Neural progenitor cell (in vitro differentiated cells): ENCODE measurements around the gene ARMC3. TPM values are rescaled to one million over a fixed set of nuclear protein-coding genes. Genes with fewer than 3 reads are reported as not detected.

ENCODE experiments used
- DNase-seq: peaks from one replicate; pipeline ENCODE4 v3.0.0-alpha.2; 2016; ENCODE audit warnings: low spot score
- H2AFZ ChIP-seq: fragments of 200-600 bp; sonication (generic); replicated peaks from 2 replicates; pipeline ENCODE4 v1.6.1; 2016; ENCODE audit warnings: antibody characterized with exemption
- H3F3A ChIP-seq: fragments of 200-600 bp; sonication (generic); 2 replicates; pipeline ENCODE4 v1.6.1; 2016; ENCODE audit warnings: antibody characterized with exemption, low read depth
- H3K27ac ChIP-seq: fragments of 200-600 bp; sonication (generic); 2 replicates; pipeline ENCODE4 v1.5.1; 2016; ENCODE audit warnings: mild to moderate bottlenecking
- H3K27me3 ChIP-seq: fragments of 200-600 bp; sonication (generic); 2 replicates; pipeline ENCODE4 v1.6.1; 2016; ENCODE audit warnings: mild to moderate bottlenecking, moderate library complexity
- H3K36me3 ChIP-seq: fragments of 200-600 bp; sonication (generic); 2 replicates; pipeline ENCODE4 v1.5.1; 2016
- H3K4me1 ChIP-seq: fragments of 200-600 bp; sonication (generic); 2 replicates; pipeline ENCODE4 v1.6.1; 2016; ENCODE audit warnings: mixed run types
- H3K4me2 ChIP-seq: fragments of 200-600 bp; sonication (generic); 2 replicates; pipeline ENCODE4 v1.6.1; 2016
- H3K4me3 ChIP-seq: fragments of 200-600 bp; sonication (generic); 2 replicates; pipeline ENCODE4 v1.5.1; 2016
- H3K79me2 ChIP-seq: fragments of 200-600 bp; sonication (generic); 2 replicates; pipeline ENCODE4 v1.6.1; 2016; ENCODE audit warnings: low read depth
- H3K9ac ChIP-seq: fragments of 200-600 bp; sonication (generic); 2 replicates; pipeline ENCODE4 v1.6.1; 2016
- H3K9me3 ChIP-seq: fragments of 200-600 bp; sonication (generic); 2 replicates; pipeline ENCODE4 v1.5.1; 2016; ENCODE audit warnings: low read depth
- H4K20me1 ChIP-seq: fragments of 200-600 bp; sonication (generic); 2 replicates; pipeline ENCODE4 v1.6.1; 2016; ENCODE audit warnings: low read depth
- H3K27ac Mint-ChIP-seq: 3 replicates; pipeline ENCODE4 v1.8.0; 2021; ENCODE audit warnings: mixed read lengths
- H3K27me3 Mint-ChIP-seq: 2 replicates; pipeline ENCODE4 v1.8.0; 2022; ENCODE audit warnings: low read depth, mild to moderate bottlenecking, inconsistent platforms, moderate library complexity, mixed read lengths; ENCODE audit not compliant: insufficient read depth
- H3K36me3 Mint-ChIP-seq: 3 replicates; pipeline ENCODE4 v1.8.0; 2021; ENCODE audit warnings: mixed read lengths
- H3K4me1 Mint-ChIP-seq: 3 replicates; pipeline ENCODE4 v1.8.0; 2021; ENCODE audit warnings: mixed read lengths
- H3K4me3 Mint-ChIP-seq: 3 replicates; pipeline ENCODE4 v1.8.0; 2021; ENCODE audit warnings: mild to moderate bottlenecking, moderate library complexity, mixed read lengths
- H3K9me3 Mint-ChIP-seq: 3 replicates; pipeline ENCODE4 v1.8.0; 2020; ENCODE audit warnings: mixed read lengths
- CTCF ChIP-seq: fragments of 200-600 bp; sonication (generic); IDR thresholded peaks from 2 replicates; pipeline ENCODE4 v1.5.1; 2017; ENCODE audit warnings: antibody characterized with exemption, mild to moderate bottlenecking
- EZH2 ChIP-seq: fragments of 200-600 bp; sonication (generic); IDR thresholded peaks from 2 replicates; pipeline ENCODE4 v1.6.1; 2017; ENCODE audit warnings: antibody characterized with exemption, mild to moderate bottlenecking, moderate library complexity
- EZH2phosphoT487 ChIP-seq: fragments of 200-600 bp; sonication (generic); IDR thresholded peaks from 2 replicates; pipeline ENCODE4 v1.6.1; 2017; ENCODE audit warnings: antibody characterized with exemption
- total RNA-seq: library from RNA; depleted of rRNA; stranded (reverse); fragments of >200 nt; gene quantifications from 2 replicates; pipeline ENCODE4 v1.2.3, GENCODE V29; 2015; ENCODE audit warnings: low replicate concordance

Gene ARMC3
- total RNA-seq = 0.46 and 14.6 TPM in 2 replicates

- H3F3A ChIP-seq = no peaks in the 10 kb centered on the region
- no peak within 1 kb of the TSS for H3K4me3 Mint-ChIP-seq
- peaks cover 2% of the 10 kb centered on the region for H3K27me3 Mint-ChIP-seq
- no peaks in the 10 kb centered on the region for H3K79me2 ChIP-seq
- no peaks in the 10 kb centered on the region for H3K4me1 ChIP-seq
- H2AFZ ChIP-seq = peak within 1 kb of the TSS; percentile 74
- H3K27me3 ChIP-seq = peaks cover 28% of the 10 kb centered on the region
- H3K9me3 Mint-ChIP-seq = no peaks in the 10 kb centered on the region
- no peaks in the 10 kb centered on the region for H3K36me3 ChIP-seq
- H3K4me3 ChIP-seq = peak within 1 kb of the TSS; percentile 53
- peak within 1 kb of the TSS; percentile 67 for H3K27ac Mint-ChIP-seq
- no peaks in the 10 kb centered on the region for H4K20me1 ChIP-seq
- peak within 1 kb of the TSS; percentile 80 for H3K4me2 ChIP-seq
- H3K9ac ChIP-seq = no peak within 1 kb of the TSS
- DNase-seq = peak; percentile 94
- no peak for TF ChIP-seq CTCF
- peak; percentile 12 for TF ChIP-seq EZH2
- no peaks in the 10 kb centered on the region for H3K36me3 Mint-ChIP-seq
- H3K27ac ChIP-seq = no peak within 1 kb of the TSS
- H3K9me3 ChIP-seq = no peaks in the 10 kb centered on the region
- no peaks in the 10 kb centered on the region for H3K4me1 Mint-ChIP-seq
Observed at GRCh38 chr10:22927661-22928403, at the start of gene ARMC3. TSS of gene ARMC3 (plus strand) at chr10:22928053. CDS start at chr10:22931997, 3,944 bp downstream.

- Histone ChIP-seq H3K9me3 (no peaks in the 10 kb centered on the region), H3K4me3 (no peak overlapping the region), H3K27ac (no peak overlapping the region), H2AFZ (no peak overlapping the region), H4K20me1 (no peaks in the 10 kb centered on the region), H3K4me1 (peaks cover 3% of the 10 kb centered on the region), H3K27me3 (no peaks in the 10 kb centered on the region), H3K9ac (no peak overlapping the region), H3K4me2 (no peak overlapping the region), H3K79me2 (no peaks in the 10 kb centered on the region), H3F3A (no peaks in the 10 kb centered on the region), H3K36me3 (no peaks in the 10 kb centered on the region)
- H3K36me3 Mint-ChIP-seq = no peaks in the 10 kb centered on the region
- peaks cover 33% of the 10 kb centered on the region for H3K9me3 Mint-ChIP-seq
- TF ChIP-seq EZH2phosphoT487 = no peak
- TF ChIP-seq CTCF = no peak
- TF ChIP-seq EZH2 = no peak
- no peak overlapping the region for H3K27ac Mint-ChIP-seq
- H3K4me1 Mint-ChIP-seq = peaks cover 2% of the 10 kb centered on the region
- no peak overlapping the region for H3K4me3 Mint-ChIP-seq
- DNase-seq = no peak
- peaks cover 3% of the 10 kb centered on the region for H3K27me3 Mint-ChIP-seq
Observed at GRCh38 chr10:22891797-22892196, 36.1 kb upstream of the ARMC3 start.

- H3K4me1 ChIP-seq = peaks cover 13% of the 10 kb centered on the region
- no peaks in the 10 kb centered on the region for H3F3A ChIP-seq
- H3K36me3 Mint-ChIP-seq = no peaks in the 10 kb centered on the region
- H3K36me3 ChIP-seq = no peaks in the 10 kb centered on the region
- no peak overlapping the region for H3K4me3 Mint-ChIP-seq
- H3K27me3 Mint-ChIP-seq = peaks cover 3% of the 10 kb centered on the region
- H3K79me2 ChIP-seq = no peaks in the 10 kb centered on the region
- no peak overlapping the region for H3K27ac Mint-ChIP-seq
- DNase-seq = no peak
- peaks cover 16% of the 10 kb centered on the region for H3K9me3 Mint-ChIP-seq
- H3K9me3 ChIP-seq = no peaks in the 10 kb centered on the region
- H3K4me1 Mint-ChIP-seq = peaks cover 2% of the 10 kb centered on the region
- no peak overlapping the region for H3K27ac ChIP-seq
- H3K27me3 ChIP-seq = no peaks in the 10 kb centered on the region
- H3K9ac ChIP-seq = no peak overlapping the region
- H3K4me2 ChIP-seq = no peak overlapping the region
- TF ChIP-seq EZH2phosphoT487 = no peak
- no peak for TF ChIP-seq EZH2
- no peak for TF ChIP-seq CTCF
- no peaks in the 10 kb centered on the region for H4K20me1 ChIP-seq
- H3K4me3 ChIP-seq = no peak overlapping the region
- peak overlapping the region; percentile 50 for H2AFZ ChIP-seq
Observed at GRCh38 chr10:22893781-22894180, 34.1 kb upstream of the ARMC3 start.
